GM23248 (cell line): ENCODE data around the gene PCMT1.

ENCODE experiments used
- EZH2 ChIP-seq: fragments of 200-600 bp; sonication (generic); IDR thresholded peaks from 2 replicates; pipeline ENCODE4 v1.6.1; 2018; ENCODE audit warnings: antibody characterized with exemption, mild to moderate bottlenecking; ENCODE audit not compliant: insufficient read depth, poor library complexity, severe bottlenecking
- EZH2phosphoT487 ChIP-seq: fragments of 200-600 bp; sonication (generic); IDR thresholded peaks from 2 replicates; pipeline ENCODE4 v1.6.1; 2018; ENCODE audit warnings: antibody characterized with exemption, moderate library complexity, mild to moderate bottlenecking, low read depth; ENCODE audit not compliant: insufficient read depth

DNA sequence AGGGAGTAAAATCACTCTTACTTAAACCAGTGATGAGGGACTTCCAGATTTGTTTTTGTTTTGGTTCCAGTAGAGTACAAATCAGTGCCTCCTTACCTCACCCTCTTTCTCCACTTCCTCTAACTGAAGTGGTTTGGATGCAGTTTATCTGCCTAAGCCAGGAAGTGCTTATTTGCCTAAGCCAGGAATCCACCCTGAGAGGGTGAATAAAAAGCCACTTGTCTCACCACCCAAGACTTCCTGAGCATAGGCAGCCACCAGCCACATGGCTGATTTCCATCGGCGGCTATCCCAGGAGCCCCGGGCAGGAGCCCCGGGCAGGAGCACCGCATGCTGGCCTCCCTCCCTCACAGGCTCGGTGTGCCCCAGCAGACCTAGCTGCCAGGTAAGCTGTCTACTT, 102.6 kb downstream of the PCMT1 start:
- TF ChIP-seq EZH2 (no peak), EZH2phosphoT487 (no peak)
